Glutamatergic neuron (in vitro differentiated cells): ENCODE measurements around the gene DRAXIN. TPM values are rescaled to one million over a fixed set of nuclear protein-coding genes. Genes with fewer than 3 reads are reported as not detected.

Experiments used
- DNase-seq: peaks from one replicate; pipeline ENCODE4 v3.0.0; 2022
- H3K27ac Mint-ChIP-seq: one replicate; pipeline ENCODE4 v1.8.0; 2020; ENCODE audit warnings: mild to moderate bottlenecking, mixed read lengths, inconsistent platforms; ENCODE audit not compliant: unreplicated experiment
- H3K27me3 Mint-ChIP-seq: one replicate; pipeline ENCODE4 v1.8.0; 2020; ENCODE audit warnings: mild to moderate bottlenecking, moderate library complexity, mixed read lengths, inconsistent platforms; ENCODE audit not compliant: unreplicated experiment
- H3K36me3 Mint-ChIP-seq: one replicate; pipeline ENCODE4 v1.8.0; 2020; ENCODE audit warnings: mild to moderate bottlenecking, mixed read lengths, inconsistent platforms; ENCODE audit not compliant: unreplicated experiment
- H3K4me1 Mint-ChIP-seq: one replicate; pipeline ENCODE4 v1.8.0; 2020; ENCODE audit warnings: mild to moderate bottlenecking, low read depth, mixed read lengths, inconsistent platforms; ENCODE audit not compliant: unreplicated experiment
- H3K4me3 Mint-ChIP-seq: one replicate; pipeline ENCODE4 v1.8.0; 2020; ENCODE audit warnings: mild to moderate bottlenecking, mixed read lengths, inconsistent platforms; ENCODE audit not compliant: unreplicated experiment
- H3K9me3 Mint-ChIP-seq: one replicate; pipeline ENCODE4 v1.8.0; 2020; ENCODE audit warnings: mild to moderate bottlenecking, moderate library complexity, mixed read lengths, inconsistent platforms; ENCODE audit not compliant: unreplicated experiment
- total RNA-seq: library from RNA; stranded (reverse); fragmentation: NEBNext Ultra II Directional; extraction: Animal tissue kit (Norgen Biotek cat#: 25700); gene quantifications from one replicate; pipeline ENCODE4 v1.2.1, GENCODE V29; 2021; ENCODE audit not compliant: unreplicated experiment
- TF ChIP-seq, protein P1 (sequence below): fragments of 200-600 bp; sonication (generic); IDR thresholded peaks from one replicate; pipeline ENCODE4 v1.5.0; 2021; ENCODE audit not compliant: partially characterized antibody, unreplicated experiment

Gene DRAXIN
- total RNA-seq, 1 donor from 2014 or later: 111 TPM

DNA sequence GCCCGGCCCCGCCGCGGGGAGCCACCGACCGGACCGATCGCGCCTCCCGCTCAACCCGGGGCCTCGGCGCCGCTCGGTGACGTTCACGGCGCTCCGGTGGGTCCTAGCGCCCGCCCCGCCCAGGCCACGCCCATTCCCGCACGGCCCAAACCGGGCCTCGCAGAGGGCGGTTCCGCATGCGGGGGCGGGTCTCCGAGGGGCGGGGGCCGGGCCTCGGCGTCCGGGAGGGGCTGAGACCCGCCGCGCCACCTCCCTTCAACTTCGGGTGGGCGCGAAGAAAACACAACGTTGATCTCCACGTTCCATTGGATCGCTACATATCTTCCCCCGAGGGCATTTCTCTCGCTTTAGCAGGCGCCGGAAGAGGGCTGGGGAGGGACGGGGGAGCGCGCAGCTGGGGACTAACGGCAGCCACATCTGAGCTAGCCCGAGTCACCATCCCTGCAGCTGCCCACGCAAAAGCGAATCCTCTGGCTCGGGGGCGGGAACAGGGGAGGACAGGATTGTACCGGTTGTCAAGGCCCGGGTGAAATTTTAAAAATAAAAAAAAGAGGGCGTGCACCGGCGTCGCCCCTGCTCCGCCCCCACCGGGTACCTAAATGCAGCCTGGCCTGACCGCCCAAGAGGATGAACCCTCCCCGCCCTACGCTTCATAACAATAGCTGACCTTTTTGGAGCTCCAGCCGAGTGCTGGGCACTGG lies 10.3 kb upstream of the DRAXIN start, which contains the start of gene MAD2L2:
MAD2L2 (minus strand) TSS at position 78 of the 701 bp plus-strand sequence. CDS start 547 bp downstream, outside the sequence.
- Mint-ChIP-seq H3K27me3 (peaks cover 3% of the 10 kb centered on the region), H3K4me1 (peaks cover 27% of the 10 kb centered on the region)

DNA sequence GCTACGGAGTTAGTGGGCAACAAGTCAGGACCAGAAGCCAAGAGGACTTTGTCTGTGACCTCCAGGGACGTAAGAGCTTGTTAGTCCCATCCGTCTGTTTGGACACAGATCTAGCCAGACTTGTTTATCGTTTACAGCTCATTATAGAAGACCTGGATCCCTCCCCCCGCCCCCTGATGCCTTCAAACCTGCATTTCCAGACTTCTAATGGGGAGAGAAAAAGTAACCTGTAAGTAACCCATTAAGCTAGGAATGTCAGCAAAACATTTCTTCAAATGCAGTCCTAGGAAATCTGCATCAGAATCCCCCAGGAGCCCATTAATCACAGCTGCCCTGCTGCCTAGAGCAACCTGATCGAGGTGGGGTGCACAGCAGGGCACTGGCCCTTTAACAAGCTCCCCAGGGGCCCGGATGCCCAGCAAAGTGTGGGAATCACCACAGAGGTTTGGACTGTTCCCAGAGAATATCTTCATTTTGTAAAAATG lies 9.2 kb upstream of the DRAXIN start:
- no peak for DNase-seq
- Mint-ChIP-seq H3K36me3 (no peaks in the 10 kb centered on the region), H3K9me3 (peaks cover 8% of the 10 kb centered on the region), H3K4me3 (peak overlapping the region; percentile 87), H3K27me3 (peaks cover 3% of the 10 kb centered on the region), H3K4me1 (peaks cover 30% of the 10 kb centered on the region), H3K27ac (peak overlapping the region; percentile 81)
- TF ChIP-seq, protein P1, sequence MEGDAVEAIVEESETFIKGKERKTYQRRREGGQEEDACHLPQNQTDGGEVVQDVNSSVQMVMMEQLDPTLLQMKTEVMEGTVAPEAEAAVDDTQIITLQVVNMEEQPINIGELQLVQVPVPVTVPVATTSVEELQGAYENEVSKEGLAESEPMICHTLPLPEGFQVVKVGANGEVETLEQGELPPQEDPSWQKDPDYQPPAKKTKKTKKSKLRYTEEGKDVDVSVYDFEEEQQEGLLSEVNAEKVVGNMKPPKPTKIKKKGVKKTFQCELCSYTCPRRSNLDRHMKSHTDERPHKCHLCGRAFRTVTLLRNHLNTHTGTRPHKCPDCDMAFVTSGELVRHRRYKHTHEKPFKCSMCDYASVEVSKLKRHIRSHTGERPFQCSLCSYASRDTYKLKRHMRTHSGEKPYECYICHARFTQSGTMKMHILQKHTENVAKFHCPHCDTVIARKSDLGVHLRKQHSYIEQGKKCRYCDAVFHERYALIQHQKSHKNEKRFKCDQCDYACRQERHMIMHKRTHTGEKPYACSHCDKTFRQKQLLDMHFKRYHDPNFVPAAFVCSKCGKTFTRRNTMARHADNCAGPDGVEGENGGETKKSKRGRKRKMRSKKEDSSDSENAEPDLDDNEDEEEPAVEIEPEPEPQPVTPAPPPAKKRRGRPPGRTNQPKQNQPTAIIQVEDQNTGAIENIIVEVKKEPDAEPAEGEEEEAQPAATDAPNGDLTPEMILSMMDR: no peak

More for the DNA sequence above, 10.3 kb upstream of the DRAXIN start, which contains the start of gene MAD2L2:
- peak within 1 kb of the TSS; percentile 81 for H3K27ac Mint-ChIP-seq
- TF ChIP-seq, protein P1: no peak
- no peaks in the 10 kb centered on the region for H3K36me3 Mint-ChIP-seq
- H3K4me3 Mint-ChIP-seq: peak within 1 kb of the TSS; percentile 87
- peaks cover 8% of the 10 kb centered on the region for H3K9me3 Mint-ChIP-seq
- peak; percentile 85 for DNase-seq

DNA sequence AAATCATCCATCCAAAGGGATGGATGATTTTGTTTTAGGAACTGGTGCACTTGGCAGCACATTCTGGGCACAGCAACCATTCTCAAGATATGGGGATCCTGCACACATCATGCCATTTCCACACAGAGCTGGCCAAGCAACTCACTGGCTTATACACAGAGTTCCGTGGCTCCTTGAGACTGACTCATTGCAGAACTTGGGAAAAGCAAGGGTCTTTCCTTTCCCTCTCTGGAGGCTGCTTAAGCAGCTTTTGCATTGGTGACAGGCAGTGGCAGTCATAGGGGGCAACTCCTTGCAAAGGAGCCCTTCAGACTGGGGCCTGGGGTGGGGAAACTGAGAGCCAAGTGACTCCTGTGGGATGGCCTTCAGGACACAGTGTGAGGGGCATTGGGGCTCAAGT lies 8.7 kb upstream of the DRAXIN start:
- Mint-ChIP-seq H3K4me3 (no peak overlapping the region), H3K9me3 (peaks cover 8% of the 10 kb centered on the region), H3K4me1 (peaks cover 32% of the 10 kb centered on the region), H3K36me3 (no peaks in the 10 kb centered on the region), H3K27ac (no peak overlapping the region), H3K27me3 (peaks cover 3% of the 10 kb centered on the region)
- DNase-seq: no peak
- TF ChIP-seq, protein P1: no peak

DNA sequence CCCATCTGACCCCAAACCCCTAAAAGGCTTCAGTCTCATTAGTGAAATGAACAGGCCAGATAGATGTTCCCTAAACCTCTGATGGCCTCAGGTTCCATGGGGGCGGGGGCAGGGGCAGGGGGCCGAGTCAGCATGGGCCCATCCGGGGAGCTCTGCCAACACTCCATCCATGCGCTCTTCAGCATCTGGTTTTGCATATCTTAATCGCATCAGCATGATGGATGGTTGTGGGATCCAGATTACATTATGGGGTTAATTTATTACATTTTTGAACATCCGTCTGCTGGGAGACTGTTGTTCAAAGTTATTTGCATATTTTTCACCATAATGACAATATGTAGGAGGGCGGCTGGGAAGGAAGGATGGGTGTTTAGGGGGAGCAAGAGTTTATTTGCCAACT lies 7.4 kb upstream of the DRAXIN start:
- Mint-ChIP-seq H3K9me3 (peaks cover 4% of the 10 kb centered on the region), H3K27ac (no peak overlapping the region), H3K4me3 (no peak overlapping the region), H3K27me3 (peaks cover 3% of the 10 kb centered on the region), H3K36me3 (no peaks in the 10 kb centered on the region), H3K4me1 (peaks cover 31% of the 10 kb centered on the region)
- no peak for DNase-seq
- TF ChIP-seq, protein P1: no peak

DNA sequence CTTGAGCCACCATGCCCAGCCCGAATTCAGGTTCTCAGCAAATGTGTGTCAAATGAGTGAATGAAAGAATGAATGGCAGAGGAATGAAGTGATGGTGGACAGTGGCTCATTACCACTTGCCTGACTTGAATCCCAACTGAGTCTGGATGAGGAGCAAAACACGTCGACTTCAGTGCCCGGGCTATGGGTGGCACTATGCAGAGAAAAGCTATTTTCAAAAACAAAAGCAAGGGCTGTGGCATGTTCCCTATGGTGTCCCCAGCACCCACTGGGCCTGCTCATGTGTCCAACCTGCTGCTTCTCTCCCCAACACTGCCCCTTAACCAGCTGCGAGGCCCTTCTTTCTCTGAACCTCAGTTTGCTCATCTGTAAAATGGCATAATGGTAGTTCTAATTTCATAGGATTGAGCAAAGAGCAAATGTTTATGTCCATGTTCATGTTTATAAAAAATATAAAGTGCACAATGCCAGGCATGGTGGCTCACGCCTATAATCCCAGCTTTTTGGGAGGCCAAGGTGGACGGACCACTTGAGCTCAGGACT lies 6.2 kb upstream of the DRAXIN start:
- H3K27me3 Mint-ChIP-seq: peaks cover 8% of the 10 kb centered on the region
- H3K4me3 Mint-ChIP-seq: no peak overlapping the region
- DNase-seq: no peak
- H3K27ac Mint-ChIP-seq: no peak overlapping the region
- TF ChIP-seq, protein P1: no peak
- no peaks in the 10 kb centered on the region for H3K36me3 Mint-ChIP-seq
- peaks cover 38% of the 10 kb centered on the region for H3K4me1 Mint-ChIP-seq
- H3K9me3 Mint-ChIP-seq: peaks cover 9% of the 10 kb centered on the region
